Left ventricle myocardium inferior (tissue), 1 donor: Measurements from ENCODE around the gene FAM151B. TPM values are rescaled to one million over a fixed set of nuclear protein-coding genes. Genes with fewer than 3 reads are reported as not detected.
"Not testable (repeated sequence)": the region's sequence is repeated elsewhere in the genome, so short reads cannot be mapped to it uniquely, and the experiment has no call there.

Experiments
- DNase-seq: peaks from one replicate; pipeline ENCODE4 v3.0.0-alpha.2; 2020
- H3K27ac ChIP-seq: fragments of 200-600 bp; replicated peaks from 2 replicates; pipeline ENCODE4 v1.8.0; 2021
- H3K27me3 ChIP-seq: fragments of 200-600 bp; 2 replicates; pipeline ENCODE4 v1.8.0; 2021; ENCODE audit warnings: low read depth
- H3K36me3 ChIP-seq: fragments of 200-600 bp; 2 replicates; pipeline ENCODE4 v1.8.0; 2021
- H3K4me1 ChIP-seq: fragments of 200-600 bp; 2 replicates; pipeline ENCODE4 v1.8.0; 2021
- H3K4me3 ChIP-seq: fragments of 200-600 bp; 2 replicates; pipeline ENCODE4 v1.8.0; 2021; ENCODE audit warnings: mild to moderate bottlenecking, moderate library complexity
- H3K9me3 ChIP-seq: fragments of 200-600 bp; replicated peaks from 2 replicates; pipeline ENCODE4 v1.8.0; 2021
- CTCF ChIP-seq: fragments of 200-600 bp; IDR thresholded peaks from 2 replicates; pipeline ENCODE4 v1.8.0; 2021; ENCODE audit warnings: antibody characterized with exemption, mild to moderate bottlenecking, borderline replicate concordance
- intact Hi-C: fragments of 100-400 bp; cut with micrococcal nuclease; formaldehyde crosslinking; loops from one replicate; pipeline ENCODE4 v1.11.0; 2022
- total RNA-seq: library from RNA; stranded (reverse); fragmentation: NEBNext Ultra II Directional; extraction: Animal tissue kit (Norgen Biotek cat#: 25700); gene quantifications from one replicate; pipeline ENCODE4 v1.2.1, GENCODE V29; 2021
- donor health status: DM: no; HTN: yes; CAD: no; lungs with severe emphysema.

The FAM151B gene
- total RNA-seq, 1 donor from 2014 or later, result 0.91 TPM

GRCh38 chr5:80576383-80576782 lies 88.5 kb downstream of the FAM151B start:
- intact Hi-C loops, result no loop called here
- H3K4me1 ChIP-seq, result no peaks in the 10 kb centered on the region
- peaks cover 68% of the 10 kb centered on the region for H3K27me3 ChIP-seq
- H3K9me3 ChIP-seq, result peaks cover 6% of the 10 kb centered on the region
- H3K27ac ChIP-seq, result no peak overlapping the region
- no peak for DNase-seq
- H3K36me3 ChIP-seq, result no peaks in the 10 kb centered on the region
- no peak overlapping the region for H3K4me3 ChIP-seq
- no peak for TF ChIP-seq CTCF

GRCh38 chr5:80577707-80578106 lies 89.8 kb downstream of the FAM151B start:
- Histone ChIP-seq H3K27ac (no peak overlapping the region), H3K27me3 (peaks cover 55% of the 10 kb centered on the region), H3K4me3 (no peak overlapping the region), H3K4me1 (no peaks in the 10 kb centered on the region), H3K9me3 (peaks cover 6% of the 10 kb centered on the region), H3K36me3 (no peaks in the 10 kb centered on the region)
- intact Hi-C loops, result no loop called here
- no peak for DNase-seq
- TF ChIP-seq CTCF, result no peak

- intact Hi-C loops, result no loop called here
- H3K27ac ChIP-seq, result no peak overlapping the region
- no peak overlapping the region for H3K4me3 ChIP-seq
- H3K9me3 ChIP-seq, result peaks cover 6% of the 10 kb centered on the region
- DNase-seq, result no peak
- no peaks in the 10 kb centered on the region for H3K36me3 ChIP-seq
- no peak for TF ChIP-seq CTCF
- no peaks in the 10 kb centered on the region for H3K4me1 ChIP-seq
- H3K27me3 ChIP-seq, result peaks cover 42% of the 10 kb centered on the region
Measured at GRCh38 chr5:80579050-80579449, 91.2 kb downstream of the FAM151B start.

GRCh38 chr5:80580291-80580690 lies 92.4 kb downstream of the FAM151B start:
- H3K4me3 ChIP-seq, H3K9me3 ChIP-seq, DNase-seq, H3K4me1 ChIP-seq, intact Hi-C loops, H3K36me3 ChIP-seq, H3K27ac ChIP-seq: not testable (repeated sequence)
- peaks cover 29% of the 10 kb centered on the region for H3K27me3 ChIP-seq

GRCh38 chr5:80584770-80585169 lies 96.9 kb downstream of the FAM151B start:
- Histone ChIP-seq H3K4me1 (no peaks in the 10 kb centered on the region), H3K9me3 (peaks cover 6% of the 10 kb centered on the region), H3K4me3 (no peak overlapping the region), H3K27me3 (no peaks in the 10 kb centered on the region), H3K36me3 (no peaks in the 10 kb centered on the region), H3K27ac (no peak overlapping the region)
- no peak for DNase-seq
- no peak for TF ChIP-seq CTCF
- intact Hi-C loops, result no loop called here

GRCh38 chr5:80588858-80589540 lies 101.1 kb downstream of the FAM151B start:
- no peak for TF ChIP-seq CTCF
- DNase-seq, result no peak
- H3K27ac ChIP-seq, result no peak overlapping the region
- H3K27me3 ChIP-seq, result no peaks in the 10 kb centered on the region
- no peak overlapping the region for H3K4me3 ChIP-seq
- intact Hi-C loops, result no loop called here
- H3K9me3 ChIP-seq, result no peaks in the 10 kb centered on the region
- no peaks in the 10 kb centered on the region for H3K36me3 ChIP-seq
- no peaks in the 10 kb centered on the region for H3K4me1 ChIP-seq
